GM18505 (cell line): ENCODE data around the gene RIPOR1.

Experiments
- ATAC-seq: cut with Tn5 transposase; IDR thresholded peaks from one replicate; pipeline ENCODE4 v1.9.1; 2021; ENCODE audit not compliant: unreplicated experiment
- POLR2A ChIP-seq: IDR thresholded peaks from 4 replicates; pipeline ENCODE4 v1.6.1; 2011; ENCODE audit warnings: borderline replicate concordance; ENCODE audit not compliant: insufficient read depth, insufficient read length; ENCODE audit errors: extremely low read depth

RIPOR1 gene

DNA sequence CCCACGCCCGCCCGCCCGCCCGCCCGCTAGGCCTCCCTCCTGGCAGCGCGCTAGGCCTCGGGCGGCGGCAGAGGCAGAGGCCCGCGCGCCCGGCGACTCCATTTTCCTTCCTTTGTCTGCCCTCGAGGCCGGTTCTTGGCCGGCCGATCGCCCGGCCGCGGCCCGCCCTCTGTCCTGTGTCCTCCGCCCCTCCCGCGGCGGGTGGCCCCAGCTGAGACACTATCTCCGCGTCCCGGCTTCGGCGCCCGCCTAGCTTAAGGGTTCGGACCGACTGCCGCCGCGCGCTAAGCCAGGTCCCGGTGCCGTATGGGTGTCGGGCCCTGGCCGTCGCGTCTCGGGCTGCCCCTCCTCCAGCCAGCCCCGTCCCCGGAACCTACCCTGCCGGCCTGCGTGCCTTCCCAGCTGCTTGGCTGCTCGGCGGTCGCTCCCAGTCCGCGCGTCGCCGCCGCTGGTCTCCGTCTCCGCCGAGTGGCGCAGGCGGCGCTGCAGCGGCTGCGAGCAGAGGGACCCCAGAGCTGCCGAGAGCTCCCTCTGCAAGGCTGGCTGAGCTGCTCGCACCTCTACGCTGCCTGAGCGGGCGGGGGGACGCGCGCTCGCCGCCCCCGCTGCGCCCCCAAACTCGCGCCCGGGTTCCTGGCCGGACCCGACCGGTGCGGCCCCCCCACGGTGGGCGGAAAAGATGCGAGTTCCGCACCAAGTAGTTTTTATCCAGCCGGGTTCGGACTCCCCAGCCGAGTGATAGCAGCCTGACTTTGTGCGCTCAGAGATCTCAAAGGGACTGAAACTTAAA is 34.5 kb downstream of the RIPOR1 start:
- TF ChIP-seq POLR2A: peak; percentile 76
- ATAC-seq: peak; percentile 10

DNA sequence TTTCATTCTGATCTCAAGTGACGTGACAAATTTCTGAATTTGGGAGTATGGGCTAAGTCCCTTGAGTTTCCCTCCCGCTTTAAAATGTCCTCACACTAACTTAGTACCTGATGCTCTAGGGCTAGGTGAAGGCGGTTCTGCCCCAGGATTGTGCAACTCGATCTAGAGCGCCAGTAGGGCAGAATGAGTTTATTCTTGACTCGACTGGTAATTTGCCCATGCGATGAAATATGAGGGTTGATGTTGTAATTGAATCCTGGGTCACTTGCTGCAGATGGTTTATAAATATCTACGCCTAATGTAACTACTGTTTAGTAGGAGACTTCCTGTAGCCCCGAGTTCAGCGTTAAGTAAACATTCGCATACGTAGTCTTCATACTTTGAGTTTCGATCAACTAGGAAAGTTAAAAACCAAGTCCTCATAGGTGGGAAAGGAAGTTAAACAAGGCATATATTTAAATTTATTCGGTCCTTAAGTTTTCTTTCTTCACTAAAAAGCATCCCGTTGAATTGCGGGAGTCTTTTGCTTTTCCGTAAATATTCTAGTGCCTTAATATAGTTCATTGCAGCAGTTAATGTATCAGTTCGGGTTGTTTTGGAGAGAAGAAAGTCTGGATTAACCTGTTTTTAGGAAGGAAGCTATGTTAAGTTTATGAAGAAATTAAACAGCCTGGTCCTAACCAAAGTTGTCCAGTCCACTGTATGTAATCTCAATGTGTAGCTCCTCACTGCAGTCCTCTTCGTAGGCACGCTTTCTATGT is 35.3 kb downstream of the RIPOR1 start:
- no peak for TF ChIP-seq POLR2A
- ATAC-seq: no peak

DNA sequence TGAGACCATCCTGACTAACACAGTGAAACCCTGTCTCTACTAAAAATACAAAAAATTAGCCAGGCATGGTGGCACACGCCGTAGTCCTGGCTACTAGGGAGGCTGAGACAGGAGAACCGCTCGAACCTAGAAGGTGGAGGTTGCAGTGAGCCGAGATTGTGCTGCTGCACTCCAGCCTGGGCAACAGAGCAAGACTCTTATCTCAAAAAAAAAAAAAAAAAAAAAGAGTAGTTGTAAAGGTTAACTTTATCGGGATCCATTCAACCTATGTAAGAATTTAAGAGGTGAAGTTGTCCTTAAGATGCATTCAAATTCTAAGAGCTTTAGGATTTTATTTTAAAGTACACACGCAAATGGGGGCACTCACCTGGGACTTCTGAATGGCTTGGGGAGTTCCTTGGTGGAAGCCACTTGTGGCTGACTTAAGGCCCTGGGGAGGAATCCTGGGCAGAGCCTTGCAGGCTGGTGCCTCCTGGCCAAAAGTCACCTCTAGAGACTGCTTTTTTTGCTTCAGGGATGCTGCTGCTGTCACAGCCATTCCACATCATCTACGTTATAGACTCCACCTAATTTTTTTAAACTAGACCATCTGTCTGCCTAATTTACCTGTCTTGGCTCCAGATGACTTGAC is 37.0 kb downstream of the RIPOR1 start:
- ATAC-seq: no peak
- no peak for TF ChIP-seq POLR2A

DNA sequence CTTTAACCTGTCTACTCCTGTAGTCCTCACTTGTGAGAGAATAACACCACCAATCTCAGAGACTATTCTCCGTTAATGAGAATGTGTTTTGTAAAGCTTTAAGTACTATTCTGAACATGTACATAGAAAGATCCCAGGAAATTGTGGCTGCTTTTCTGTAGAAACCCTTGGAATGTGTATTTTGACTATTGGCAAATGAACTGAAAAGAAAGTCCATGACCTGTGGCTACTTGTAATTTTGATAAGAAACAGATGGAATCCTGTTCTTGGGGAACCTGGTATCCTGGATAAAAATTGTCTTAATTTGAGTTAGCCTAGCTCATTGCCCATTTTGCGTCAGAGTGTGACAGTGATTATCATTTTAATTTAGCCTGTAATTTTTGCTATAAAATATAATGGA is 42.8 kb downstream of the RIPOR1 start:
- ATAC-seq: no peak
- TF ChIP-seq POLR2A: no peak

DNA sequence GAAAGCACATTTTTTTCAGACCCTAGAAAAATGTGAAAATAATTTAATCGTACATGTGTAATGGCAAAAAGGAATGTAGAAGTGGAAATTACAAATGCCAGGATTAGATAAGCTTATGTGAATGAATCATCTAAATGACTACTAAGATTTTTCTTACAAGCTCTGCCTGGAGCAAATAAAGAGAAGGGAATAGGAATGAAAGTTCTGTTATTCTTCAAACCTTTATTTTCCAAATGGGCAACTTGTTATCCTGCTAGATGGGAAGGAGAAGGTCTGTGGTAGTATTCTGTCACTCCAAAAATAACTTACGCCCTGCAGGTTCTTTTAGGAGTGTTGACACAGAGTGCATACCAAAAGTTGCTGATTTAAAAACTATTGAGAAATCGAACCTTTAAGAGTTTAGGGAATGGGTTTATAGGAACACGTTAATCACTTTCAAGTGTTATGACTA is 43.4 kb downstream of the RIPOR1 start:
- TF ChIP-seq POLR2A: no peak
- no peak for ATAC-seq

DNA sequence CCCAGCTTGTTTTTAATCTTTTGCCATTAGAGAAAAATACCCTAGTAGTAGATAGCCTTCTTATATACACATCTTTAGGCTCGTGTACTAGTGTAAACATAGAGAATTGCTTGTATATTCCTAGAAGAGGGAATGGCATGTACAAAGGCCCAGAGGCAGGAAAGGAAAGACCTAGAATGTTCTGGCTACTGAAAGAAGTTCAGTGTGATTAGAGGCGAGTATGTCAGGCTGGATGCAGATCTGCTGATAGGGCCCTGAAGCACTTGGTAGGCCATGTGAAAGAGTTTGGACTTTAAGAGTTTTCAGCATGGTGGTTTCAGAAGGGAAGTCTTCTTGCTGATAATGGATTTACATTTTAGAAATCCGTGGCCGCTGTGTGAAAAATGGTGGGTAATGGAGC is 51.1 kb downstream of the RIPOR1 start:
- ATAC-seq: no peak
- no peak for TF ChIP-seq POLR2A

DNA sequence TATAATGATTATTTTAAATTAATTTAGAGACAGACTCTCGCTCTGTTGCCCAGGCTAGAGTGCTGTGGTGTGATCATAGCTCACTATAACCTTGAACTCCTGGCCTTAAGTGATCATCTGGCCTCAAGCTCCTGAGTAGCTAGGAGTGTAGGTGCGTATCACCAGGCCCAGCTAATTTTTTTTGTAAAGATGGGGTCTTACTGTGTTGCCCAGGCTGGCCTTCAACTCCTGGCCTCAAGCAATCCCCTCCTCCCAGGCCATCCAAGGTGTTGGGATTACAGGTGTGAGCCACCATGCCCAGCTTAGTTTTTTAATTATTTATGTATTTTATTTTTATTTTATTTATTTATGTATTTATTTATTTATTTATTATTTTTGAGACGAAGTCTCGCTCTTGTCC is 51.6 kb downstream of the RIPOR1 start:
- no peak for TF ChIP-seq POLR2A

DNA sequence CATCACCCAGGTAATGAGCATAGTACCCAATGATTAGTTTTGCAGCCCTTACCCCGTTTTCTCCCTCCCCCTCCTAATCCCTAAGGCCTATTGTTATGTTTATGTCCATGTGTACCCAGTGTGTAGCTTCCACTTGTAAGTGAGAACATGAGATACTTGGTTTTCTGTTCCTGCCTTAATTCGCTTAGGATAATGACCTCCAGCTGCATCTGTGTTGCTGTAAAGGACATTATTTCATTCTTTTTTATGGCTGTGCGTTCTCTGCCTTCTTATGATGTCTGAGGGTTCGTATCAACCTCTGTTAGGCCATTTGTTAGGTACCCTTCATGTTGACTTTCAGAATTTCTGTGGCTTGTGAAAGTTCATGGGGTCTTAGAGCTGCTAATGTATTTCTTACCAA is 64.7 kb downstream of the RIPOR1 start:
- TF ChIP-seq POLR2A: no peak
- no peak for ATAC-seq

More for the DNA sequence above, 51.6 kb downstream of the RIPOR1 start:
- ATAC-seq: no peak

DNA sequence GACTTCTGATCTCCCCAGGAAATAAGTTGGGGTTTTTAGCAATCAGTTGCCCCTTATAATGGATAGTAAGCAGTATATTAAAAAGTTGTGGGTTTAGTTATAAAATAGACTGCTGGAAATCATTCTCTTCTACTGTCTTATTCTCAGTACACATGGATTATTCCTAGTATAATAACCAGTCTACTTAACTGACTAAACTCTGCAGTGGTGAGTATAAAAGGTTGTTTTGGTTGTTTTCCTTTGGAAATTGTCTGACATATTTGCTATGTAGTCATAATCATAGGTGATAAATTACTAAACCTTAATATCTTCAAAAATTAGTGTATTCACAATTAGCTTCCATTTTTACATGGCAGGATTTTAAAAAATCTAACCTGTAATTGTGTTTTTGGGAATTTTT is 65.1 kb downstream of the RIPOR1 start:
- TF ChIP-seq POLR2A: no peak
- ATAC-seq: no peak

DNA sequence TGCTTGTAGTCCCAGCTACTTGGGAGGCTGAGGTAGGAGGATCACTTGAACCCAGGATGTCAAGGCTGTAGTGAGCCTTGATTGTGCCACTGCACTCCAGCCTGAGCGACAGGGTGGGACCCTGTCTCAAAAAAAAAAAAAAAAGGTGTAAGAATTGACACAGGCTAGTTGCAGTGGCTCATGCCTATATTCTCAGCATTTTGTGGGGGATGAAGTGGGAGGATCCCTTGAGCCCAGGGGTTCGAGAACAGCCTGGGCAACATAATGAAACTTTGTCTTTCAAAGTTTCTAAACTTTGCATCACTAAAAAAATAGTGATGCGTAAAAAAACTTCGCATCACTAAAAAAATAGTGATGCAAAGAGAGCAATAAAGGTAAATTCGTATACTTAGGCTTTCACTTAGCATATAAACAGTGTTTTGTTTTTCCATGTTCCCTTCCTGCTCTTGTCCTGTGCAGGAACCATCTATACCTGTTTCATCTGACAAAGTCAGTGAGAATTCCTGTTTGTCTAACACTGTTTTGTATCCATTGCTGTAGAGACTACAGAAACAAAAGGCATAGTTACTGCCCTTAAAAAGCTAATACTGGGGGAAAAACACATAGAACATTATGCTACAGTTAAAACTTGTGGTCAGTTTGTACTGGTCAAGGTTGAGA is 65.8 kb downstream of the RIPOR1 start:
- no peak for TF ChIP-seq POLR2A
- ATAC-seq: no peak

DNA sequence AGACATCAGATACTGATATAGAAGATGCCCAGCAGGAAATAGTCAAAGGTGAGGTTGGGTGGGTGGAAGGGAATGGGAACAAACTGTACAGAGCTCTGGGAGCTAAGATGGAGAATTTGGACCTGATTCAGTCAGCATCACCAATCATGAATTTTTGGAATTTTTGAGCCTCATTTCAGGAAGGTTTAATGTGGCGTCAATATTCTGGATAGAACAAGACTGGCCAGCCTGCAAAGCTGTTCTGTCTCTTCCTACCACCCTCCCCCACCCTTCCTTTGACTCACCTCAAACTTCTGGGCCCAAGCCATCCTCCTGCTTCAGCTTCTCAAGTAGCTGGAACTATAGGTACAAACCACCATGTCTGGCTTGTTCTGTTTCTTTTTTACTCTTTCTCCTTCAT is 66.3 kb downstream of the RIPOR1 start:
- ATAC-seq: no peak
- no peak for TF ChIP-seq POLR2A
